H1 (cell line): ENCODE data around the gene KRIT1. TPM values are rescaled to one million over a fixed set of nuclear protein-coding genes. Genes with fewer than 3 reads are reported as not detected.

ENCODE experiments used
- CTCF ChIA-PET: fragments of 300-600 bp; sonication (Branson Sonifier 250); formaldehyde crosslinking; loops from one replicate; lab custom pipeline; 2021; ENCODE audit not compliant: partially characterized antibody; lab: Charles Lee
- POLR2A ChIA-PET: fragments of 300-600 bp; sonication (Branson Sonifier 250); formaldehyde crosslinking; loops from one replicate; lab custom pipeline; 2021; ENCODE audit warnings: inconsistent platforms; ENCODE audit not compliant: partially characterized antibody; lab: Charles Lee
- DNase-seq, 2 experiments: peaks; one replicate each; pipeline versions ENCODE4 v3.0.0 to v3.0.0-alpha.2; 2010 to 2022; ENCODE audit warnings: low spot score in 2 of 2, low read depth in 1 of 2, mixed read lengths in 1 of 2
- FAIRE-seq: peaks from 2 replicates; lab custom pipeline; 2011; peaks lifted over from hg19 to GRCh38; lab: Jason Lieb, UNC
- H2AFZ ChIP-seq: 2 replicates; pipeline ENCODE4 v1.8.1; 2012; ENCODE audit warnings: low read length, inconsistent platforms
- H2AK5ac ChIP-seq: 2 replicates; pipeline ENCODE4 v1.6.1; 2013; ENCODE audit warnings: low read depth, low read length
- H2BK120ac ChIP-seq: replicated peaks from 2 replicates; pipeline ENCODE3; 2013; ENCODE audit warnings: low read depth, low read length, inconsistent platforms
- H2BK12ac ChIP-seq: 2 replicates; pipeline ENCODE4 v1.6.1; 2013; ENCODE audit warnings: low read depth, low read length
- H2BK15ac ChIP-seq: 2 replicates; pipeline ENCODE4 v1.6.1; 2013; ENCODE audit warnings: low read length
- H2BK20ac ChIP-seq: 2 replicates; pipeline ENCODE4 v1.6.1; 2013; ENCODE audit warnings: low read length
- H2BK5ac ChIP-seq: 2 replicates; pipeline ENCODE4 v1.6.1; 2013; ENCODE audit warnings: low read depth, low read length
- H3K14ac ChIP-seq: 2 replicates; pipeline ENCODE4 v1.6.1; 2013; ENCODE audit warnings: inconsistent platforms; ENCODE audit not compliant: insufficient read length
- H3K18ac ChIP-seq: 2 replicates; pipeline ENCODE4 v1.6.1; 2013; ENCODE audit warnings: low read length; ENCODE audit errors: extremely low read depth
- H3K23ac ChIP-seq: 2 replicates; pipeline ENCODE4 v1.6.1; 2013; ENCODE audit warnings: inconsistent platforms; ENCODE audit not compliant: insufficient read length
- H3K23me2 ChIP-seq: 2 replicates; pipeline ENCODE4 v1.6.1; 2013; ENCODE audit warnings: low read depth, low read length
- H3K27ac ChIP-seq: 2 replicates; pipeline ENCODE4 v1.6.1; 2011; ENCODE audit warnings: low read depth, low read length, inconsistent platforms
- H3K27me3 ChIP-seq, 4 experiments: replicated peaks in 1 of 4; 1 replicate in 1 of 4; 2 replicates in 3 of 4; pipeline versions ENCODE4 v1.6.1 to v1.8.1; 2011 to 2013; ENCODE audit warnings: low read length in 3 of 4, mild to moderate bottlenecking in 3 of 4, inconsistent platforms in 2 of 4, mixed read lengths in 2 of 4, moderate library complexity in 1 of 4; ENCODE audit not compliant: control insufficient read depth in 3 of 4, insufficient read depth in 3 of 4; ENCODE audit errors: extremely low read depth in 1 of 4
- H3K36me3 ChIP-seq, 4 experiments: 2 replicates each; pipeline versions ENCODE4 v1.6.1 to v1.8.1; 2011 to 2013; ENCODE audit warnings: mild to moderate bottlenecking in 4 of 4, low read length in 3 of 4, moderate library complexity in 2 of 4, control low read depth in 1 of 4, inconsistent platforms in 1 of 4; ENCODE audit not compliant: insufficient read depth in 4 of 4, control insufficient read depth in 2 of 4
- H3K4ac ChIP-seq: replicated peaks from 2 replicates; pipeline ENCODE3; 2013; ENCODE audit warnings: low read length, low read depth, mixed read lengths, inconsistent platforms; ENCODE audit not compliant: insufficient read length
- H3K4me1 ChIP-seq, 4 experiments: replicated peaks in 1 of 4; 1 replicate in 1 of 4; 2 replicates in 3 of 4; pipeline versions ENCODE4 v1.6.1 to v1.8.1; 2011 to 2013; ENCODE audit warnings: low read length in 3 of 4, inconsistent platforms in 2 of 4, mixed read lengths in 1 of 4; ENCODE audit not compliant: insufficient read depth in 4 of 4, control insufficient read depth in 3 of 4
- H3K4me2 ChIP-seq, 2 experiments: 2 replicates each; pipeline versions ENCODE4 v1.6.1 to v1.8.1; 2011 to 2013; ENCODE audit warnings: low read depth in 2 of 2, low read length in 2 of 2, control low read depth in 1 of 2, inconsistent platforms in 1 of 2, mild to moderate bottlenecking in 1 of 2; ENCODE audit not compliant: insufficient read depth in 1 of 2
- H3K4me3 ChIP-seq, 4 experiments: fragments of 200-600, 300-600 bp in 1 of 4; sonication (generic), shearing (Covaris generic), sonication (Bioruptor Twin) in 1 of 4; 2 replicates each; pipeline versions ENCODE4 v1.5.1 to v1.8.1; 2011 to 2016; ENCODE audit warnings: low read length in 4 of 4, low read depth in 3 of 4, control low read depth in 2 of 4, inconsistent platforms in 2 of 4, mild to moderate bottlenecking in 2 of 4, mixed read lengths in 1 of 4, moderate library complexity in 1 of 4; ENCODE audit not compliant: insufficient read depth in 2 of 4; ENCODE audit errors: extremely low read depth in 1 of 4
- H3K56ac ChIP-seq: replicated peaks from 2 replicates; pipeline ENCODE3; 2013; ENCODE audit warnings: low read depth, mild to moderate bottlenecking, mixed read lengths, low read length, inconsistent platforms; ENCODE audit not compliant: insufficient read length
- H3K79me1 ChIP-seq: 2 replicates; pipeline ENCODE4 v1.6.1; 2013; ENCODE audit warnings: low read depth, low read length, control low read depth
- H3K79me2 ChIP-seq, 2 experiments: 2 replicates each; pipeline versions ENCODE4 v1.6.1 to v1.8.1; 2012 to 2013; ENCODE audit warnings: low read length in 2 of 2, mild to moderate bottlenecking in 2 of 2, inconsistent platforms in 1 of 2; ENCODE audit not compliant: insufficient read depth in 2 of 2, control insufficient read depth in 1 of 2
- H3K9ac ChIP-seq, 4 experiments: replicated peaks in 1 of 4; 1 replicate in 1 of 4; 2 replicates in 3 of 4; pipeline versions ENCODE4 v1.6.1 to v1.8.1; 2011 to 2013; ENCODE audit warnings: low read depth in 3 of 4, low read length in 3 of 4, control low read depth in 2 of 4, mild to moderate bottlenecking in 2 of 4, moderate library complexity in 2 of 4, inconsistent platforms in 1 of 4; ENCODE audit errors: extremely low read depth in 1 of 4
- H3K9me3 ChIP-seq, 2 experiments: 2 replicates each; pipeline versions ENCODE4 v1.6.1 to v1.8.1; 2012 to 2013; ENCODE audit warnings: mild to moderate bottlenecking in 2 of 2, moderate library complexity in 2 of 2, control low read depth in 1 of 2, inconsistent platforms in 1 of 2, low read depth in 1 of 2, low read length in 1 of 2, mixed read lengths in 1 of 2; ENCODE audit not compliant: insufficient read depth in 2 of 2
- H4K20me1 ChIP-seq, 2 experiments: replicated peaks in 1 of 2; 2 replicates each; pipeline versions ENCODE3 to v1.8.1; 2011 to 2013; ENCODE audit warnings: inconsistent platforms in 2 of 2, low read length in 2 of 2, mild to moderate bottlenecking in 1 of 2; ENCODE audit not compliant: insufficient read depth in 2 of 2, control insufficient read depth in 1 of 2
- H4K5ac ChIP-seq: 2 replicates; pipeline ENCODE4 v1.6.1; 2013; ENCODE audit warnings: low read length, low read depth, mixed read lengths, inconsistent platforms; ENCODE audit not compliant: insufficient read length
- H4K8ac ChIP-seq: 2 replicates; pipeline ENCODE4 v1.8.0; 2013; ENCODE audit warnings: mild to moderate bottlenecking, moderate library complexity, low read length, inconsistent platforms; ENCODE audit not compliant: insufficient read depth; ENCODE audit errors: extremely low read depth
- H4K91ac ChIP-seq: replicated peaks from 2 replicates; pipeline ENCODE3; 2013; ENCODE audit warnings: low read length, mixed read lengths, inconsistent platforms; ENCODE audit not compliant: insufficient read length
- PHF8 ChIP-seq: fragments of 200-600 bp; sonication (generic); conservative IDR thresholded peaks from 2 replicates; pipeline ENCODE4 v1.7.1; 2012; ENCODE audit warnings: low read depth, mild to moderate bottlenecking, inconsistent platforms, low read length, moderate library complexity
- SP4 ChIP-seq: IDR thresholded peaks from 2 replicates; pipeline ENCODE4 v1.6.1; 2012; ENCODE audit warnings: low read length, inconsistent platforms
- polyA plus RNA-seq, 7 experiments: library from polyadenylated mRNA; depleted of rRNA in 3 of 7; stranded (reverse) in 5 of 7; unstranded in 2 of 7; fragments of >200 nt in 5 of 7; fragments of 200-250 nt in 2 of 7; gene quantifications; 1 replicate in 5 of 7; 2 replicates in 1 of 7; 4 replicates in 1 of 7; pipeline versions ENCODE4 v1.2.1 to v1.2.3, GENCODE V29; 2011 to 2013; ENCODE audit warnings: missing spikeins in 2 of 7, mixed read lengths in 2 of 7
- total RNA-seq: library from RNA; stranded (reverse); fragmentation: NEBNext Ultra II Directional; extraction: Animal tissue kit (Norgen Biotek cat#: 25700); gene quantifications from 2 replicates; pipeline ENCODE4 v1.2.1, GENCODE V29; 2021

The KRIT1 gene
- total and polyA plus RNA-seq, 2 of the 8 experiments (the other 6 are each of a cell fraction or from before 2014, with no cell fraction given) = 14.3 to 28.8 TPM

- H2BK15ac ChIP-seq = no peak overlapping the region
- no peaks in the 10 kb centered on the region for H3K27me3 ChIP-seq
- H3K4me3 ChIP-seq = no peak overlapping the region
- peaks cover 0 to 10% of the 10 kb centered on the region in 2 experiments for H4K20me1 ChIP-seq
- peaks cover 5% of the 10 kb centered on the region for H3K79me1 ChIP-seq
- H3K4me2 ChIP-seq = no peak overlapping the region
- no peak overlapping the region for H2BK20ac ChIP-seq
- no peak overlapping the region for H3K18ac ChIP-seq
- ChIA-PET POLR2A (no interaction called here), CTCF (no interaction called here)
- H2AK5ac ChIP-seq = no peak overlapping the region
- H3K27ac ChIP-seq = no peak overlapping the region
- DNase-seq (no peak), FAIRE-seq (no peak)
- H3K9me3 ChIP-seq = peaks cover 2 to 3% of the 10 kb centered on the region in 2 experiments; a peak in 1 of 4 replicates
- no peak overlapping the region for H3K4ac ChIP-seq
- H3K23me2 ChIP-seq = peaks cover 9% of the 10 kb centered on the region; the same call in 1 of the 2 replicates
- peaks cover 11 to 90% of the 10 kb centered on the region in 2 experiments for H3K79me2 ChIP-seq
- H2BK5ac ChIP-seq = no peak overlapping the region
- H2BK120ac ChIP-seq = no peak overlapping the region
- H3K23ac ChIP-seq = no peak overlapping the region
- H3K14ac ChIP-seq = no peak overlapping the region
- no peak overlapping the region for H2AFZ ChIP-seq
- no peak overlapping the region for H2BK12ac ChIP-seq
- H3K4me1 ChIP-seq = no peaks in the 10 kb centered on the region; a peak in 2 of 7 replicates
- no peak overlapping the region for H4K5ac ChIP-seq
- H4K91ac ChIP-seq = no peak overlapping the region
- peaks cover 0 to 2% (median 0%) of the 10 kb centered on the region in 4 experiments; a peak in 1 of 8 replicates for H3K36me3 ChIP-seq
- no peak overlapping the region for H3K9ac ChIP-seq
- no peak overlapping the region for H3K56ac ChIP-seq
- no peak overlapping the region for H4K8ac ChIP-seq
- TF ChIP-seq PHF8 (no peak), SP4 (no peak)
Measured at GRCh38 chr7:92250603-92251002, 4.9 kb upstream of the KRIT1 start.
